G401 (cell line): ENCODE data around the gene KSR2. TPM values are rescaled to one million over a fixed set of nuclear protein-coding genes. Genes with fewer than 3 reads are reported as not detected.
A peak's percentile ranks its signal among the peaks of the same experiment; 100 is the strongest.

Source experiments
- DNase-seq: peaks from one replicate; pipeline ENCODE4 v3.0.0-alpha.2; 2015; ENCODE audit warnings: low spot score
- in situ Hi-C: cut with HindIII; loops from 2 replicates; pipeline ENCODE4 v1.10.0; 2016; ENCODE audit warnings: low sequenced_read_pairs, mixed read lengths
- total RNA-seq: library from RNA; depleted of rRNA; stranded (reverse); fragments of >200 nt; shearing (Covaris generic); gene quantifications from 2 replicates; pipeline ENCODE4 v1.2.3, GENCODE V29; 2014; rRNA removed

KSR2 gene
- total RNA-seq, 1 experiment from 2014 or later, result not detected

DNA sequence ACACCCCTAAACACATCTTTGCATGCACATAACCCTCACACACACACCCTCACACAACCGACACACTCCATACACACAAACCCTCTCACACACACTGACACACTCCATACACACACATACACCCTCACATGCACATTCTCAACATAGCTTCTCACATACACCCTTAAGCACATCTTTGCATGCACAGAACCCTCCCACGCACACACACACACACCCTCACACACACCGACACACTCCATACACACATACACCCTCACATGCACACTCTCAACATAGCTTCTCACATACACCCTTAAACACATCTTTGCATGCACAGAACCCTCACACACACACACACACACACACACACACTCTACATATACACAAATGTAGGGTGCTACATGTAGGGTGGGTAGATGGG is 534.9 kb downstream of the KSR2 start:
- DNase-seq, result no peak
- in situ Hi-C loops, result no loop called here

GRCh38 chr12:117430246-117430645 is 538.5 kb downstream of the KSR2 start:
- in situ Hi-C loops, result no loop called here

GRCh38 chr12:117427211-117427610 is 541.6 kb downstream of the KSR2 start:
- in situ Hi-C loops, result no loop called here
- DNase-seq, result no peak

More at GRCh38 chr12:117430246-117430645, 538.5 kb downstream of the KSR2 start:
- DNase-seq, result no peak

- in situ Hi-C loops, result no loop called here
Observed at GRCh38 chr12:117421987-117422386, 546.8 kb downstream of the KSR2 start.

GRCh38 chr12:117421068-117421752 is 547.6 kb downstream of the KSR2 start:
- DNase-seq, result no peak
- in situ Hi-C loops, result no loop called here

More at GRCh38 chr12:117421987-117422386, 546.8 kb downstream of the KSR2 start:
- no peak for DNase-seq

DNA sequence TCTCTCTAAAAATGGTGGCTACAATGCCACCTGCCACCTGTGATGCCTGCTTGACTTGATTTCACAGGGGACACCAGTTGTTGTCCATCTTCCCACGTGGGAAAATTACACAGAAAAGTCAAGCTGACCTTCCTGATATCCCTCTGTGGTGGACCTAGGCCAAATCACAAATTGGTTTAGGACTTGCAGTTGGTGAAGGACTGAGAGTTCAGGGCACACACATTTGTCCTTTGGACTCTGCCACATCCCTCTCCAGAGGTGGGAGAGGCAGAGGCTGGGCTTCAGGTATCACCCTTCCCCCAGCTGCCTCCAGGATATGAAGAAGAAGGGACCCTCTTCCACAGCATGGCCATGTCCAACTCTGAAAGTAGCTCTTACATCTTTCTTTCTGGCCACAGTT is 551.8 kb downstream of the KSR2 start:
- no peak for DNase-seq
- in situ Hi-C loops, result no loop called here

- DNase-seq, result peak; percentile 6
- in situ Hi-C loops, result no loop called here
Observed at GRCh38 chr12:117412465-117413188, 556.2 kb downstream of the KSR2 start.

DNA sequence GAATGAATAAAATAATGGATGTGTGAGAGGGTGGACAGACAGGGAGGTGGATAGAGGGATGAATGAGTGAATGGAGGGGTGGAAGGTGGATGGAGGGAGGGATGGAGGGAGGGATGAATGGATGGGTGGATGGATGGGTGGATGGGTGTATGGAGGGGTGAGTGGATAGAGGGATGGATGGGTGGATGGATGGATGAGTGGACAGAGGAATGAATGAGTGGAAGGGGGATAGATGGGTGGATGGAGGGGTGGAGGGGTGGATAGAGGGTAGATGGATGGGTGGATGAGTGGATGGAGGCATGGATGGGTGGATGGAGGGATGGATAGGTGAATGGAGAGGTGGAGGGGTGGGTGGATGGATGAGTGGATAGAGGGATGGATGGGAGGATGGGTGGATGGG is 559.5 kb downstream of the KSR2 start:
- in situ Hi-C loops, result no loop called here
- DNase-seq, result no peak

DNA sequence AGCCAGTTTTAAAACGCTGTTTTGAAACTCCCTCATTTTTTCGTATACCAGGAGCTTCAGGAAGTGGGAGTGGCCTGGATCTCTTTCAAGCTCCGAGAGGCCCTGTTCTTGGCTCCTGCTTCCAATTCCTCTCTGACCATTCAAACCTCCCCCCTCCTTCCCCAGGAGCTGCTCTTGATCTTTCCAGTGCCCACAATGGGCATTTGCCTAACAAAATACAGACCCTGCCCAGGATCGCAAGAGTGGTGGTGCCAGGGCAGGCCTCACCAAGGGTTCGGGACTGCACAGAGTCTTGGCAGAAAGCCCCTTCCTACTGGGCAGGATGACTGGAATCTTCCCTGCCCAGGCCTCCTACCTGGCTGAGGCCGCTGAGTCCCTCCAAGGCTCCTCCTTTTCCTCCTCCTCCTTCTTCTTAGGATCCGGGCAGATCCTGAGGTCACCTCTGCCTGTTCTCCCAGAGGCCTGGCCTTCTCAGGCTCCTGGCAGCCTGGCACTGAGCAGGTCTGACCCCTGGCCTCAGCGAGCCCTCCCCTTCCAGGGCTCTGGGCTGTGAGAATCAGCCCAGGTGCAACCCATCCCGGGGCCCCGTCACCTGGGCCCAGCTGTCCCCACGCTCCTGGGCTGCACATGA is 560.5 kb downstream of the KSR2 start:
- in situ Hi-C loops, result no loop called here
- peak; percentile 78 for DNase-seq

GRCh38 chr12:117404940-117405339 is 563.9 kb downstream of the KSR2 start:
- in situ Hi-C loops, result no loop called here
- no peak for DNase-seq

- no peak for DNase-seq
- in situ Hi-C loops, result no loop called here
Observed at GRCh38 chr12:117404203-117404853, 564.5 kb downstream of the KSR2 start.

GRCh38 chr12:117403586-117404139 is 565.1 kb downstream of the KSR2 start:
- DNase-seq, result no peak
- in situ Hi-C loops, result no loop called here

Other genes starting within 250 kb of the KSR2 start
- 61.6 and 64.0 TPM in 2 replicates for gene RFC5, start 47.7 kb upstream of the KSR2 start, total RNA-seq
- gene WSB2, start 92.2 kb upstream of the KSR2 start, total RNA-seq, result 120 and 139 TPM in 2 replicates
- gene VSIG10, start 135.0 kb upstream of the KSR2 start, total RNA-seq, result 24.2 and 32.2 TPM in 2 replicates
- gene PEBP1, start 167.1 kb upstream of the KSR2 start, total RNA-seq, result 259 and 282 TPM in 2 replicates